GM12801 (cell line): ENCODE data around the gene STMN1.

ENCODE experiments used
- TF ChIP-seq, protein P1 (sequence below): IDR thresholded peaks from one replicate; pipeline ENCODE4 v1.5.1; 2011; ENCODE audit warnings: control low read depth; ENCODE audit not compliant: insufficient read length; ENCODE audit errors: extremely low read depth

The STMN1 gene

DNA sequence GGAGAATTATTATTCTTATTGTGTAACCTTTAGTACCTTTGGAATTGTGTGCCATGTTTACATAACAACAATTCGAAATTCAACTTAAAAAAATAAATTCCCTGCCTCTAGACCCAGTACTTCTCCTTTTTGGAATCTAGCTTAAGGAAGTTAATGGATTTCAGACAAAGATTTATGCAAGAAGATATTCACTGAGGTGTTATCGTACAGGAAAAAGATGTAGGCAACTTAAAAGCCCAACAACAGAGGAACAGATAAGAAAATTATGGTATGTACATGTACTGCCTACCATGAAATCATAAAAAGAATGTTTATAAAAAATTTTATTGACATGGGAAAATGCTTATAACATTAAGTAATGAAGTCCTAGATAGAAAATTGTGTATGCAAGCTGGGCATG is 18.2 kb upstream of the STMN1 start:
- TF ChIP-seq, protein P1, sequence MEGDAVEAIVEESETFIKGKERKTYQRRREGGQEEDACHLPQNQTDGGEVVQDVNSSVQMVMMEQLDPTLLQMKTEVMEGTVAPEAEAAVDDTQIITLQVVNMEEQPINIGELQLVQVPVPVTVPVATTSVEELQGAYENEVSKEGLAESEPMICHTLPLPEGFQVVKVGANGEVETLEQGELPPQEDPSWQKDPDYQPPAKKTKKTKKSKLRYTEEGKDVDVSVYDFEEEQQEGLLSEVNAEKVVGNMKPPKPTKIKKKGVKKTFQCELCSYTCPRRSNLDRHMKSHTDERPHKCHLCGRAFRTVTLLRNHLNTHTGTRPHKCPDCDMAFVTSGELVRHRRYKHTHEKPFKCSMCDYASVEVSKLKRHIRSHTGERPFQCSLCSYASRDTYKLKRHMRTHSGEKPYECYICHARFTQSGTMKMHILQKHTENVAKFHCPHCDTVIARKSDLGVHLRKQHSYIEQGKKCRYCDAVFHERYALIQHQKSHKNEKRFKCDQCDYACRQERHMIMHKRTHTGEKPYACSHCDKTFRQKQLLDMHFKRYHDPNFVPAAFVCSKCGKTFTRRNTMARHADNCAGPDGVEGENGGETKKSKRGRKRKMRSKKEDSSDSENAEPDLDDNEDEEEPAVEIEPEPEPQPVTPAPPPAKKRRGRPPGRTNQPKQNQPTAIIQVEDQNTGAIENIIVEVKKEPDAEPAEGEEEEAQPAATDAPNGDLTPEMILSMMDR: no peak

DNA sequence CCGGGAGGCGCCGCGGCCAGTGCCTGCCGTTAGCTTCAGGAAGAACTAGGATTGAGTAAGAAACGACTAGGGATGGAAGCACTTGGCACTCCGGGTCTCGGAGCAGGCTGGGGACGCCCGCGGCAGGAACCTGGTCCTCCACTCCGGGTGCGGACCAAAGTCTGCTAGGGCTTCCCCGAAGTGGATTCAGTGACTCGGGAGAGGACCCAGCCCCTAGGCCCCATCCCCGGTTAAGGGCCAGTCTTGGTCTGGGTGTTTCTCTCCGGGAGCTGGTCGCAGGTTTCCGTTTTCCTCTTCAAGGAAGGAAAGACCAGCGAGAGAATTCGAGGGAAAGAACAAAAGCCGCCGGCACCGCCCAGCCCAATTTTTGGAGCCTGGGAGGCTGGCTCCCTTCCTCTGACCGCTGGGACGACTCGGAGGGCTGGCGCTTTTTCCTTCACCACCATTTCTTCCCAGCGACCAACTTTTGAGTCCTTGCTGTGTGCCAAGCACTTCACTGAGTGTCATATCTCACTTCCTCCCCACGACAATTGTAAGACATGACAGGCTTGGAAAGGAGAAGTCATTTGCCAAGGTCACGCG is 16.8 kb upstream of the STMN1 start:
- TF ChIP-seq, protein P1: no peak

DNA sequence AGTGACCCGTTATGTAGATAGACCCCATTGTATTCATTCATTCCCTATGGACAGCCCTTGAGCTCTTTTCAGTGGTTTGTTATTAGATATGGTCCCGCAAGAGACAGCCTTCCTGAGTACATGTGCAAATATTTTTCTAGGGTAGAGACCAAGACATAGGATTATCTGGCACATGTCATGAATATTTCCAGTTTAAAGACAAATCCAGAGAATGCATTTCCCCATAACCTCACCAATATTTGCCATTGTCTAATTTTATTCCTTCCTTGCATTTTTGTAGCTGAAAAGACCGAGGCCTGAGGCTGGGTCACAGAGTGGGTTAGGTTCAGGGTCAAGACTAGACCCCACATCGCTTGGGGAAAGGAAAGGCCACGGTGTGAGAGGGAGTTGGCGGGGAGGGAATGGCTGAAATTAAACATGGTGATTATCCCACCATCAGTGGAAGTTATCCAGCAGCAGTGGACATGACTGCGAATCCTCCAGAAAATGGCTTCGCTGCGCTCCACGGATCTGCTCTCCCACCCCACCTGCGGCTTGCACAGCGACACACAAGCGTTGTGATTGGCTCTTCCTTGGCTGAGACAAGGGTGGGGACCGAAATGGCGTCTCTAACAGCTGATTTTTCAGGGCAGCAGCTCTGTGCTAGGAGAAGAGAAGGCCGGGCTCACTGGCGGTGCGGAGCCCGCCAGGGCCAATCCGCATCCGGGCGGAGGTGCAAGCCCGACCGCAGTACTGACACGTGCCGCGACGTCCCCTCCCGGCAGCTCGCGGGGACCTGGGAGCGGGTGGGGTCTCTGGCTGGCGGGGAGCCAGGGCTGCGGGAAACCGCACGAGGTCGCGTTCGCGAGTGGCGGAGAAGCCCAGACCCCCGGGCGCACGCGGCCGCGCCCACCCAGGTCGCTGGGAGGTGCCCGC is 16.1 kb upstream of the STMN1 start:
- TF ChIP-seq, protein P1: no peak

DNA sequence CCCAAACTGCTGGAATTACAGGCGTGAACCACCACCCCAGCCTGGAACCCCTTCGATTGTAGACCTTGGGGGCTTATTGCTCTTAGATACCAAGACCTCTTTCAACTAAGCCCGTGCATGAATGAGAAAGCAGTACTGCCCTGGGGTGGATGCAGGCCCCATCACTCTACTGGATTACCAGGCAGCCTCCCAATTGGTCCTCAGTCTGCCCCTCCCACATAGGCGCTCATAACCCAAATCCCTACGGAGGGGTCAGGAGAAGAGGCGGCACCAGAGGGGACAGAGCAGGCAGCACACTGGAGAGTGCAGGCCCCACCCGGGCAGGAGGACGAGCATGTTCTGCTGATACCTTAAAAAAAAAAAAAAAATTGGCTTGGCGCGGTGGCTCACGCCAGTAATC is 12.4 kb upstream of the STMN1 start:
- TF ChIP-seq, protein P1: no peak

DNA sequence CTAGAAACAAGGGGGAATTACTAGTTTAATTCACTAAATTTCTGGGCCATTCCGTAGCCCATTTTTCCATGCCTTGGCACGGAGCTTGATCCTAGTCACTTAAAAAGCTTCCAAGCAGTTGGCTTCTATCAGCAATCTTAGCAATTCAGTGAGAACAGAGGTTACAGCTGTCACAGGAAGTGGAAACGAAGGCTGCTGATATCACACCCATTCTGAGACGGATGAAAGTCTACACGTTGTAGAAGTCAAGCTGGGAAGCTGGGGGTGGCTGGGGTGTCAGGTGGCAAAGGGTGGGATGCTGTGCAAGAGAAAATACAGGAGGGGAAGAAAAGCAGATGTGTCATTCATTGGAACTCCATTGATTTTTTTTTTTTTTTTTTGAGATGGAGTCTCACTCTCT is 11.8 kb upstream of the STMN1 start:
- TF ChIP-seq, protein P1: no peak

DNA sequence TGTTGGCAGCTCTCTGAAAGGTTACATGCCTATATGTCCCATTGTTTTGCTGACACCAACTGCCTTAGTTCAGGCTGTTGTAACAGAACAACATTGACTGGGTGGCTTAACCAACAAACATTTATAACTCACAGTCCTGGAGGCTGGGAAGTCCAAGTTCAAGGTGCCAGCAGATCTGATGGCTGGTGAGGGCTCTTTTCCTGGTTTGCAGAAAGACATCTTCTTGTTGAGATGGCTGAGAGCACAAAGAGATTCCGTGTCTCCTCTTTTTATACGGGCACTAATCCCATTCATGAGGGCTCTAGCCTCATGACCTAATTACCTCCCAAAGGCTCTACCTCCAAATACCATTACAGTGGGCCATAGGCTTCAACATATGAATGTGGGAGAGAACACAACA is 10.2 kb upstream of the STMN1 start:
- TF ChIP-seq, protein P1: no peak

DNA sequence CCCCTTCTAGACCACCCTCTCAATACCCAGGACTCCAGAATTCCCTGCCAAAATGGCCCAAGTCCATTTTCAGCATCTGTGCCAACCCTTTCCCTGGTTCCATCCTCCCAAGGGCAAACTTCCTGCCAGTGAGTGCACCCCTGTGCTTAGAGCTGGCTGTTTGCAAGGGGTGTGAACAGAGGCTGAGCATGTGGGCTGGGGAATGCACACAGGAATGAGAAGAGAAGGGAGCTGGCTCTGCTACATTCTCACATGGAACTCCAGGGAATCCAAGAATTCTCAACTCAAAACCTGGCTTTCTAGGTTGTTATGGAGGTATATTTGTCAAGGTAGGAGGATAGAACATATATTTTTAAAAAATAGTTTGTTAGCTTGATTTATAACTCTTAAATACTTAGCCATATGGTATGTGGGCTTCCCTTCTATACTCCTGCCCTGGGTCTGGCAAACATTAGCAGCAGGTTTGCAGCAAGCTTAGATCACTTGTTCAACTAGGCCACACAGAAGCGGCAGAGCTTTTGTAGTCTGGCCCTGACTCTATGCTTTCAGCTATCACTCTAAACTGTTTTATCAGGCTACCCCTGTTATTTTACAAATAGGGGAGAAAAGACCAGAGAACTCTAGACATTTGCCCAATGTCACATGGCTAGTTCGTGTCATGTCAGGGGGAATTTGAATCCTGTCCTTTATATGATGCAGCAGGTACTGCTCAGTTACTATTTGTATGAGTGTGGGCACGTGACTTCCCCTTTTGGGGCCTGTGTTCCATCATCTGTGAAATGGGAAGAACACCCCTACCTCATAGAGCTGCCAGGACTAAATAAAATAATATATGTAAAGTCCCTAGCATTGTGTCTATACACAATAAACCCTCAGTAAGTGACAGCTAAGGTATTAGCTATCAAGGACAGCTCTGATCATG is 8.1 kb upstream of the STMN1 start:
- TF ChIP-seq, protein P1: no peak
